ENCODE data around the gene GRM5.

GRM5 gene

GRCh38 chr11:88623531-88623930 lies 442.3 kb downstream of the GRM5 start:
- in situ Hi-C loops (cut with MboI; ENCODE audit: low sequenced_read_pairs), result no loop called here

- in situ Hi-C loops (cut with MboI; ENCODE audit: low sequenced_read_pairs), result no loop called here
These were observed 445.1 kb downstream of the GRM5 start for GRCh38 chr11:88620568-88621130.

GRCh38 chr11:88619656-88620385 lies 446.0 kb downstream of the GRM5 start:
- in situ Hi-C loops (cut with MboI; ENCODE audit: low sequenced_read_pairs), result no loop called here

- in situ Hi-C loops (cut with MboI; ENCODE audit: low sequenced_read_pairs), result no loop called here
These were observed 446.7 kb downstream of the GRM5 start for GRCh38 chr11:88619071-88619425.

GRCh38 chr11:88618327-88619070 lies 447.3 kb downstream of the GRM5 start:
- in situ Hi-C loops (cut with MboI; ENCODE audit: low sequenced_read_pairs), result no loop called here

- in situ Hi-C loops (cut with MboI; ENCODE audit: low sequenced_read_pairs), result no loop called here
These were observed 448.6 kb downstream of the GRM5 start for GRCh38 chr11:88617226-88617625.

- in situ Hi-C loops (cut with MboI; ENCODE audit: low sequenced_read_pairs), result no loop called here
These were observed 461.5 kb downstream of the GRM5 start for GRCh38 chr11:88604260-88604659.

GRCh38 chr11:88603091-88603867 lies 462.5 kb downstream of the GRM5 start:
- in situ Hi-C loops (cut with MboI; ENCODE audit: low sequenced_read_pairs), result no loop called here

GRCh38 chr11:88597387-88597786 lies 468.4 kb downstream of the GRM5 start:
- in situ Hi-C loops (cut with MboI; ENCODE audit: low sequenced_read_pairs), result no loop called here

- in situ Hi-C loops (cut with MboI; ENCODE audit: low sequenced_read_pairs), result no loop called here
These were observed 469.0 kb downstream of the GRM5 start for GRCh38 chr11:88596786-88597185.

- in situ Hi-C loops (cut with MboI; ENCODE audit: low sequenced_read_pairs), result no loop called here
These were observed 471.4 kb downstream of the GRM5 start for GRCh38 chr11:88594274-88594950.

- in situ Hi-C loops (cut with MboI; ENCODE audit: low sequenced_read_pairs), result no loop called here
These were observed 475.4 kb downstream of the GRM5 start for GRCh38 chr11:88590361-88590760.

- in situ Hi-C loops (cut with MboI; ENCODE audit: low sequenced_read_pairs), result no loop called here
These were observed 482.5 kb downstream of the GRM5 start for GRCh38 chr11:88583251-88583650.

GRCh38 chr11:88579466-88579865 lies 486.3 kb downstream of the GRM5 start:
- in situ Hi-C loops (cut with MboI; ENCODE audit: low sequenced_read_pairs), result no loop called here

- in situ Hi-C loops (cut with MboI; ENCODE audit: low sequenced_read_pairs), result no loop called here
These were observed 489.0 kb downstream of the GRM5 start for GRCh38 chr11:88576741-88577140.

- in situ Hi-C loops (cut with MboI; ENCODE audit: low sequenced_read_pairs), result no loop called here
These were observed 489.9 kb downstream of the GRM5 start for GRCh38 chr11:88575916-88576315.

GRCh38 chr11:88569342-88569741 lies 496.4 kb downstream of the GRM5 start:
- in situ Hi-C loops (cut with MboI; ENCODE audit: low sequenced_read_pairs), result no loop called here

GRCh38 chr11:88555829-88556202 lies 510.0 kb downstream of the GRM5 start:
- in situ Hi-C loops (cut with MboI; ENCODE audit: low sequenced_read_pairs), result no loop called here

- in situ Hi-C loops (cut with MboI; ENCODE audit: low sequenced_read_pairs), result no loop called here
These were observed 510.6 kb downstream of the GRM5 start for GRCh38 chr11:88555018-88555828.

- in situ Hi-C loops (cut with MboI; ENCODE audit: low sequenced_read_pairs), result no loop called here
These were observed 512.6 kb downstream of the GRM5 start for GRCh38 chr11:88553204-88553603.
